BE2C (cell line): ENCODE measurements around the gene CRPPA.

Experiments used
- DNase-seq: peaks from one replicate; pipeline ENCODE4 v3.0.0-alpha.2; 2020
- H3K27me3 ChIP-seq: fragments of 250-450 bp; sonication (Bioruptor Pico); 2 replicates; pipeline ENCODE4 v1.5.1; 2020; ENCODE audit warnings: mild to moderate bottlenecking
- H3K36me3 ChIP-seq: fragments of 250-450 bp; sonication (Bioruptor Pico); 2 replicates; pipeline ENCODE4 v1.5.1; 2020; ENCODE audit warnings: mild to moderate bottlenecking
- H3K4me1 ChIP-seq: fragments of 250-450 bp; sonication (Bioruptor Pico); 2 replicates; pipeline ENCODE4 v1.5.1; 2020
- H3K4me3 ChIP-seq: 2 replicates; pipeline ENCODE4 v1.5.1; 2011; ENCODE audit warnings: low read depth, low read length
- H3K9me3 ChIP-seq: fragments of 250-450 bp; sonication (Bioruptor Pico); 2 replicates; pipeline ENCODE4 v1.5.1; 2020
- TF ChIP-seq, protein P1 (sequence below): IDR thresholded peaks from 2 replicates; pipeline ENCODE4 v1.5.1; 2012; ENCODE audit warnings: mild to moderate bottlenecking, low read depth, low read length

The CRPPA gene

GRCh38 chr7:16416289-16417282 is 4.8 kb downstream of the CRPPA start:
- TF ChIP-seq, protein P1, sequence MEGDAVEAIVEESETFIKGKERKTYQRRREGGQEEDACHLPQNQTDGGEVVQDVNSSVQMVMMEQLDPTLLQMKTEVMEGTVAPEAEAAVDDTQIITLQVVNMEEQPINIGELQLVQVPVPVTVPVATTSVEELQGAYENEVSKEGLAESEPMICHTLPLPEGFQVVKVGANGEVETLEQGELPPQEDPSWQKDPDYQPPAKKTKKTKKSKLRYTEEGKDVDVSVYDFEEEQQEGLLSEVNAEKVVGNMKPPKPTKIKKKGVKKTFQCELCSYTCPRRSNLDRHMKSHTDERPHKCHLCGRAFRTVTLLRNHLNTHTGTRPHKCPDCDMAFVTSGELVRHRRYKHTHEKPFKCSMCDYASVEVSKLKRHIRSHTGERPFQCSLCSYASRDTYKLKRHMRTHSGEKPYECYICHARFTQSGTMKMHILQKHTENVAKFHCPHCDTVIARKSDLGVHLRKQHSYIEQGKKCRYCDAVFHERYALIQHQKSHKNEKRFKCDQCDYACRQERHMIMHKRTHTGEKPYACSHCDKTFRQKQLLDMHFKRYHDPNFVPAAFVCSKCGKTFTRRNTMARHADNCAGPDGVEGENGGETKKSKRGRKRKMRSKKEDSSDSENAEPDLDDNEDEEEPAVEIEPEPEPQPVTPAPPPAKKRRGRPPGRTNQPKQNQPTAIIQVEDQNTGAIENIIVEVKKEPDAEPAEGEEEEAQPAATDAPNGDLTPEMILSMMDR, result no peak
- no peak overlapping the region for H3K4me3 ChIP-seq
- DNase-seq, result no peak

GRCh38 chr7:16412274-16413254 is 8.8 kb downstream of the CRPPA start:
- TF ChIP-seq, protein P1, result no peak
- no peak for DNase-seq
- Histone ChIP-seq H3K9me3 (no peaks in the 10 kb centered on the region), H3K4me3 (no peak overlapping the region), H3K4me1 (no peaks in the 10 kb centered on the region), H3K27me3 (no peaks in the 10 kb centered on the region), H3K36me3 (no peaks in the 10 kb centered on the region)

More at GRCh38 chr7:16416289-16417282, 4.8 kb downstream of the CRPPA start:
- Histone ChIP-seq H3K27me3 (no peaks in the 10 kb centered on the region), H3K36me3 (no peaks in the 10 kb centered on the region), H3K4me1 (no peaks in the 10 kb centered on the region; the same call in 1 of the 2 replicates), H3K9me3 (no peaks in the 10 kb centered on the region)

- H3K27me3 ChIP-seq, result no peaks in the 10 kb centered on the region
- no peaks in the 10 kb centered on the region for H3K4me1 ChIP-seq
- H3K36me3 ChIP-seq, result no peaks in the 10 kb centered on the region
- H3K4me3 ChIP-seq, result no peak overlapping the region
- DNase-seq, result no peak
- H3K9me3 ChIP-seq, result no peaks in the 10 kb centered on the region
- TF ChIP-seq, protein P1, result no peak
Observed at GRCh38 chr7:16411391-16411790, 9.9 kb downstream of the CRPPA start.

GRCh38 chr7:16409777-16410176 is 11.6 kb downstream of the CRPPA start:
- no peaks in the 10 kb centered on the region for H3K4me1 ChIP-seq
- H3K36me3 ChIP-seq, result no peaks in the 10 kb centered on the region
- no peak for DNase-seq
- no peaks in the 10 kb centered on the region for H3K9me3 ChIP-seq
- no peaks in the 10 kb centered on the region for H3K27me3 ChIP-seq
- TF ChIP-seq, protein P1, result no peak
- H3K4me3 ChIP-seq, result no peak overlapping the region

- DNase-seq, result no peak
- Histone ChIP-seq H3K36me3 (no peaks in the 10 kb centered on the region), H3K9me3 (no peaks in the 10 kb centered on the region), H3K27me3 (no peaks in the 10 kb centered on the region), H3K4me3 (no peak overlapping the region), H3K4me1 (no peaks in the 10 kb centered on the region)
- TF ChIP-seq, protein P1, result no peak
Observed at GRCh38 chr7:16404636-16405035, 16.7 kb downstream of the CRPPA start.
